Prostate gland (tissue), 2 donors: ENCODE results near the gene GPSM1.
"Not testable (repeated sequence)": the region's sequence is repeated elsewhere in the genome, so short reads cannot be mapped to it uniquely, and the experiment has no call there.

Experiments used
- CTCF ChIP-seq, 4 experiments: fragments of 200-600 bp in 2 of 4; fragments of 450-650 bp in 2 of 4; sonication (generic) in 2 of 4; IDR thresholded peaks; 1 replicate in 3 of 4; 2 replicates in 1 of 4; pipeline ENCODE4 v1.5.1; 2016 to 2019; ENCODE audit warnings: antibody characterized with exemption in 4 of 4, mild to moderate bottlenecking in 2 of 4, moderate library complexity in 2 of 4
- POLR2A ChIP-seq: fragments of 450-650 bp; IDR thresholded peaks from one replicate; pipeline ENCODE4 v1.6.1; 2016; ENCODE audit warnings: antibody characterized with exemption, mild to moderate bottlenecking

- TF ChIP-seq POLR2A; CTCF (IDR thresholded peaks at IDR 0.05): not testable (repeated sequence)
Measured at GRCh38 chr9:136407061-136407460, 79.7 kb downstream of the GPSM1 start.
